PFSK-1 (cell line): ENCODE measurements around the gene PREX1.

Source experiments
- FOXP2 ChIP-seq: optimal IDR thresholded peaks from 2 replicates; pipeline ENCODE3; 2011; ENCODE audit warnings: borderline replicate concordance, control low read depth, inconsistent platforms; ENCODE audit not compliant: insufficient read depth; ENCODE audit errors: extremely low read length, extremely low read depth
- POLR2AphosphoS5 ChIP-seq: IDR thresholded peaks from 2 replicates; pipeline ENCODE4 v1.6.1; 2012; ENCODE audit warnings: low read depth, mild to moderate bottlenecking, control low read depth, low read length, moderate library complexity
- REST ChIP-seq, 2 experiments: IDR thresholded peaks; 2 replicates each; pipeline versions ENCODE4 v1.6.1 to v1.8.0; 2011 to 2012; ENCODE audit warnings: low read depth in 2 of 2, low read length in 2 of 2, control low read depth in 1 of 2, inconsistent platforms in 1 of 2, mild to moderate bottlenecking in 1 of 2, moderate library complexity in 1 of 2; ENCODE audit not compliant: insufficient read depth in 1 of 2
- SIN3A ChIP-seq: IDR thresholded peaks from 2 replicates; pipeline ENCODE4 v1.6.1; 2012; ENCODE audit warnings: mild to moderate bottlenecking, low read length, moderate library complexity, borderline replicate concordance; ENCODE audit not compliant: insufficient read depth
- TAF1 ChIP-seq: IDR thresholded peaks from 2 replicates; pipeline ENCODE4 v1.6.1; 2012; ENCODE audit warnings: low read length, control low read depth, borderline replicate concordance; ENCODE audit not compliant: insufficient read depth

GRCh38 chr20:48829940-48830339 lies 2.1 kb upstream of the PREX1 start:
- TF ChIP-seq FOXP2 (no peak), REST (IDR thresholded peaks at IDR 0.05; ENCODE audit: insufficient read depth in 1 of 2, low read depth in 2 of 2, low read length in 2 of 2) (no peak), SIN3A (no peak), POLR2AphosphoS5 (no peak), TAF1 (no peak)
